Measurements from ENCODE around the gene SCN3B. TPM values are rescaled to one million over a fixed set of nuclear protein-coding genes. Genes with fewer than 3 reads are reported as not detected.
"Not testable (repeated sequence)": the region's sequence is repeated elsewhere in the genome, so short reads cannot be mapped to it uniquely, and the experiment has no call there.

The SCN3B gene
- total and polyA plus RNA-seq, 2 experiments from 2014 or later: 0.30 to 1.8 TPM

DNA sequence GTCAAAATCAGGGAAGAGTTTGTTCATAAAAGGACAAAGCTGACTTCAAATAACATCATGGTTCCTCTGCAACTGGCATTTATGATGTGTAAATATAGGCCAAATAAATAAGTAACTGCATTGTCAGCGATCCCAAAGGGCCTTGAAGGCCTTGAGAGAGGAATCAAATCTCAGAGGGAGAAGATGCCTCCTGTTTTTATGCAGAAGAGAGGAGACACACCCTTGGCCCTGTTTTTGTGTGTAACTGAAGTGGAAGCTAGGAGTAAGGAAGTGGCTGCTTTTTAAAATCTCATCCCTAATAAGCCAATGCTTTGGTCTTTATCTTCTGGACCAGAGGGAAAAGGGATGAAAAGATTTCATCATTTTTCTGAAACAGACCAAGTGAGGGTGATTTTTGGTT, 15.7 kb upstream of the SCN3B start:
- no peak for TF ChIP-seq EZH2phosphoT487 (IDR thresholded peaks at IDR 0.05; ENCODE audit: low read depth, severe bottlenecking, unreplicated experiment)
- no peak for TF ChIP-seq EZH2 (IDR thresholded peaks at IDR 0.05; ENCODE audit: borderline replicate concordance)
- TF ChIP-seq, protein P1, sequence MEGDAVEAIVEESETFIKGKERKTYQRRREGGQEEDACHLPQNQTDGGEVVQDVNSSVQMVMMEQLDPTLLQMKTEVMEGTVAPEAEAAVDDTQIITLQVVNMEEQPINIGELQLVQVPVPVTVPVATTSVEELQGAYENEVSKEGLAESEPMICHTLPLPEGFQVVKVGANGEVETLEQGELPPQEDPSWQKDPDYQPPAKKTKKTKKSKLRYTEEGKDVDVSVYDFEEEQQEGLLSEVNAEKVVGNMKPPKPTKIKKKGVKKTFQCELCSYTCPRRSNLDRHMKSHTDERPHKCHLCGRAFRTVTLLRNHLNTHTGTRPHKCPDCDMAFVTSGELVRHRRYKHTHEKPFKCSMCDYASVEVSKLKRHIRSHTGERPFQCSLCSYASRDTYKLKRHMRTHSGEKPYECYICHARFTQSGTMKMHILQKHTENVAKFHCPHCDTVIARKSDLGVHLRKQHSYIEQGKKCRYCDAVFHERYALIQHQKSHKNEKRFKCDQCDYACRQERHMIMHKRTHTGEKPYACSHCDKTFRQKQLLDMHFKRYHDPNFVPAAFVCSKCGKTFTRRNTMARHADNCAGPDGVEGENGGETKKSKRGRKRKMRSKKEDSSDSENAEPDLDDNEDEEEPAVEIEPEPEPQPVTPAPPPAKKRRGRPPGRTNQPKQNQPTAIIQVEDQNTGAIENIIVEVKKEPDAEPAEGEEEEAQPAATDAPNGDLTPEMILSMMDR (IDR thresholded peaks at IDR 0.05; ENCODE audit: poor library complexity): no peak
- H3K9me2 ChIP-seq (replicated peaks; ENCODE audit: insufficient read depth): no peaks in the 10 kb centered on the region
- H3K4me3 ChIP-seq: no peak overlapping the region
- H2AFZ ChIP-seq: no peak overlapping the region
- no peaks in the 10 kb centered on the region for H3K4me1 ChIP-seq (ENCODE audit: insufficient read depth)
- H4K20me1 ChIP-seq (ENCODE audit: insufficient read depth, poor library complexity, severe bottlenecking): no peaks in the 10 kb centered on the region
- WGBS (ENCODE audit: low lambda C conversion rate, missing lambda C conversion rate): 82% methylated on average over 1 of the region's 1 CpG
- no peak overlapping the region for H3K4me2 ChIP-seq
- H3K79me2 ChIP-seq: no peaks in the 10 kb centered on the region
- no peaks in the 10 kb centered on the region for H3K27me3 ChIP-seq
- no peak for DNase-seq (ENCODE audit: low spot score)
- H3K36me3 ChIP-seq (replicated peaks; ENCODE audit: insufficient read depth, low read depth): no peaks in the 10 kb centered on the region
- no peak overlapping the region for H3K27ac ChIP-seq
- no peaks in the 10 kb centered on the region for H3K9me3 ChIP-seq (ENCODE audit: low read depth)

DNA sequence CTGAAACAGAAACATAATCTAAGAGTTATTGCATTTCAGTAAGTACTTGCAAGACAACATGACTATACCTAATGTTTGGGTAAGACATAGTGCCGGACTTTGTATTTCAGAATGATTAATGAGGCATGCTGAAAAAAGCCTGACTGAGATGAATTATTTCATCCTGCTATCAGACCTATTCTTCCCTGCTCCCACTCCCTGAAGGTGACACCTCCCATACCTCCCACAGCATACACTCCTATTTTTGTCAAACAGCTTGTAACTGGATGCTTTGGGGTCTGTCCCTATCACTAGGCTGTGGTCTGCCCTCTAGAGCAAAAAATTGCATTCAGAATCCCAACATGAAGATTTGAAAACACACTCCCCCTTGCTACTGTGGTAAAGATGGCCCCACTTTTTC, 10.9 kb upstream of the SCN3B start:
- no peak overlapping the region for H3K27ac ChIP-seq
- no peak for DNase-seq (ENCODE audit: low spot score)

DNA sequence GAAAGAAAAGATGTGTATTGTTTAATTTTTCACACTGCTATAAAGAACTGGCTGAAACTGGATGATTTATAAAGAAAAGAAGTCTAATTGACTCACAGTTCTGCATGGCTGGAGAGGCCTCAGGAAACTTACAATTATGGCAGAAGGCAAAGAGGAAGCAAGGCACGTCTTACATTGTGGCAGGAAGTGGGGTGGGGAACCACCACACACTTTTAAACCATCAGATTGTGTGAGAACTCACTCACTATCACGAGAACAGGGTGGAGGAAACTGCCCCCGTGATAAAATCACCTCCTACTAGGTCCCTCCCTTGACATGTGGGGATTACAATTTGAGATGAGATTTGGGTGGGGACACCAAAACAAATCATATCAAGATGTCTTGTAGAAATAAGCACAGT, 5.5 kb upstream of the SCN3B start:
- H3K4me3 ChIP-seq; H3K9me2 ChIP-seq (replicated peaks; ENCODE audit: insufficient read depth); H3K36me3 ChIP-seq (replicated peaks; ENCODE audit: insufficient read depth, low read depth); H3K27ac ChIP-seq; H4K20me1 ChIP-seq (ENCODE audit: insufficient read depth, poor library complexity, severe bottlenecking); DNase-seq (ENCODE audit: low spot score); H2AFZ ChIP-seq; H3K4me2 ChIP-seq; H3K27me3 ChIP-seq; H3K9me3 ChIP-seq (ENCODE audit: low read depth); H3K79me2 ChIP-seq; H3K4me1 ChIP-seq (ENCODE audit: insufficient read depth): not testable (repeated sequence)
- 67% methylated on average over 3 of the region's 3 CpGs for WGBS (ENCODE audit: low lambda C conversion rate, missing lambda C conversion rate)

More for the DNA sequence above, 10.9 kb upstream of the SCN3B start:
- Histone ChIP-seq H4K20me1 (ENCODE audit: insufficient read depth, poor library complexity, severe bottlenecking) (no peaks in the 10 kb centered on the region), H3K4me2 (no peak overlapping the region), H3K4me3 (no peak overlapping the region), H3K79me2 (no peaks in the 10 kb centered on the region), H3K9me2 (replicated peaks; ENCODE audit: insufficient read depth) (no peaks in the 10 kb centered on the region), H2AFZ (no peak overlapping the region), H3K4me1 (ENCODE audit: insufficient read depth) (no peaks in the 10 kb centered on the region), H3K36me3 (replicated peaks; ENCODE audit: insufficient read depth, low read depth) (no peaks in the 10 kb centered on the region), H3K9me3 (ENCODE audit: low read depth) (no peaks in the 10 kb centered on the region), H3K27me3 (no peaks in the 10 kb centered on the region)
- TF ChIP-seq EZH2 (IDR thresholded peaks at IDR 0.05; ENCODE audit: borderline replicate concordance) (no peak), EZH2phosphoT487 (IDR thresholded peaks at IDR 0.05; ENCODE audit: low read depth, severe bottlenecking, unreplicated experiment) (no peak)
- TF ChIP-seq, protein P1 (IDR thresholded peaks at IDR 0.05; ENCODE audit: poor library complexity): no peak
- 75% methylated on average over 1 of the region's 1 CpG for WGBS (ENCODE audit: low lambda C conversion rate, missing lambda C conversion rate)

DNA sequence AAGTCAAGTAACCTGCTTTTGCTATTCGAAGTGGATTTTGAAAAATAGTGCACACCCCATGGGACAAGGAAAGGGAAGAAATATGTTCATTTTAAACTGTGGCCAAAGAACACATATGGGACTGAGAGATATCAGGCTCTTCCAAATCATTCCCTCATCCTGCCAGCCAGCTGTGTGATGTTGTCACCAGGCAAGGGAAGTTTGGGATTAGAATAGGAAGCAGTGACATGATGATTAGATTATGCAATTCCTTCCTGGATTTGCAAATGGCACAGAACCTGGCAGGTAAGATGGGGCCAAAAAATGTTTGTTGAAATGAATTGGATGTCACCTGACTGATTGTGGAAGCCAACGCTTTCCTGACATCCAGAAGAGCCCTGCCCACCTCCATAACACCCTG, 4.9 kb upstream of the SCN3B start:
- H3K36me3 ChIP-seq (replicated peaks; ENCODE audit: insufficient read depth, low read depth): no peaks in the 10 kb centered on the region
- H3K4me2 ChIP-seq: no peak overlapping the region
- H3K4me3 ChIP-seq: no peak overlapping the region
- peaks cover 3% of the 10 kb centered on the region for H3K4me1 ChIP-seq (ENCODE audit: insufficient read depth)
- no peak overlapping the region for H2AFZ ChIP-seq
- H3K9me3 ChIP-seq (ENCODE audit: low read depth): no peaks in the 10 kb centered on the region
- H3K9me2 ChIP-seq (replicated peaks; ENCODE audit: insufficient read depth): no peaks in the 10 kb centered on the region
- H3K27ac ChIP-seq: no peak overlapping the region
- 74% methylated on average over 2 of the region's 2 CpGs for WGBS (ENCODE audit: low lambda C conversion rate, missing lambda C conversion rate)
- H4K20me1 ChIP-seq (ENCODE audit: insufficient read depth, poor library complexity, severe bottlenecking): no peaks in the 10 kb centered on the region
- no peak for TF ChIP-seq EZH2phosphoT487 (IDR thresholded peaks at IDR 0.05; ENCODE audit: low read depth, severe bottlenecking, unreplicated experiment)
- no peak for TF ChIP-seq EZH2 (IDR thresholded peaks at IDR 0.05; ENCODE audit: borderline replicate concordance)
- TF ChIP-seq, protein P1 (IDR thresholded peaks at IDR 0.05; ENCODE audit: poor library complexity): no peak
- peaks cover 4% of the 10 kb centered on the region for H3K27me3 ChIP-seq
- H3K79me2 ChIP-seq: no peaks in the 10 kb centered on the region
- no peak for DNase-seq (ENCODE audit: low spot score)
